Colon (tissue), 2 donors: ENCODE data around the gene CHRD.

Experiments used
- FAIRE-seq: peaks from 2 replicates; lab custom pipeline; 2012; peaks lifted over from hg19 to GRCh38; lab: Jason Lieb, UNC
- donor health status: control.
- donor health status: control.

CHRD gene

DNA sequence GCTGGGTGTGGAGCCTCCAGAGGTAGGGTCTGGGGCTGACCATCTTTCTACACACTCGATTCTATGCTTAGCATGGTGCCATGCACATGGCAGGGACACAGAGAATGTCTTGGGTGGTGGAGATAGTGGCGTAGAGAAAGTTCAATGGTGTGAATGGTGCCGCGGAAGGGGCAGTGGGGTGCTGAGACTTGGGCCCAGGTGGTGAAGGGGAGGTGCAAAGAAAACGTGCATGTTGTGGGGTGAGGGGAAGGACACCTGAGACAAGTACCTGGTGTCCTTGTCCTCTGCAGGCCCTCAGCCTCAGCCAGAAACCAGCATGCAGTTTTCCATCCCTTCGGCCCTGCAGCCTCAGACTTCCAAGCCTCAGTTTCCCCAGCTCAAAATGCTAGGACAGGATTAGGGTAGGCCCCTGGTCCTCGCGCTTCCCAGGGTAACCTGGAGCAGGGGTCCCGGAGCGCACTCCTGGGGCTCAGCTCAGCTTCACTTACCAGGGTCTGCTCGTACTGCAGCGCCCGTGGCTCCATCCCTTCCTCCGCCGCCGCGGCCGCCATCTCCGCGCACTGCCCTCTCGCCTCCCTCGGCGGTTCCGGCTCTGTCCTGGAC lies 18.8 kb upstream of the CHRD start:
- FAIRE-seq = no peak

DNA sequence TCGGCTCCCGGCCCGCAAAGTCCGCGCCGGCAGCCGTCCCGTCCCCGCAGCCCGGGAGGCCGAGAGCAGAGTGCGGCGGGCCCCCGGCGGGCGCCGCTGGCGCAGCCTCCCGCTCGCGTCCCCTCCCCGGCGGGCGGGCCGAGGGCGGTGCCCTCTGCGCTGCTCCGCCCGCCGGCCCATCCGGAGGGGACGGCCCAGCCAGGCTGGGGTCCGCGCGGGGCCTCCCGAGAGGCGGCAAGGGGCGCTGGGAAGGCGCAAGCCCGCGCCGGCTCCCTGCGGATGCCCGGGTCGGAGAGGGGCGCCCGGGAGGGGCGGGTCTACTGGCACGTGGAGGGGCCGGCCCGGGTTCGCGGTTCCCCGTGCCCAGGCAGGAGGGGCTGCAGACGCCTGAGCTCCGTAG lies 18.3 kb upstream of the CHRD start, which contains the start of the genes CLCN2 and POLR2H:
CLCN2 (minus strand) TSS at position 74 of the 400 bp plus-strand sequence. CDS start 126 bp downstream, outside the sequence.
POLR2H (plus strand) TSS at position 179 of the 400 bp plus-strand sequence. CDS start 1,783 bp downstream, outside the sequence.
- FAIRE-seq = no peak

DNA sequence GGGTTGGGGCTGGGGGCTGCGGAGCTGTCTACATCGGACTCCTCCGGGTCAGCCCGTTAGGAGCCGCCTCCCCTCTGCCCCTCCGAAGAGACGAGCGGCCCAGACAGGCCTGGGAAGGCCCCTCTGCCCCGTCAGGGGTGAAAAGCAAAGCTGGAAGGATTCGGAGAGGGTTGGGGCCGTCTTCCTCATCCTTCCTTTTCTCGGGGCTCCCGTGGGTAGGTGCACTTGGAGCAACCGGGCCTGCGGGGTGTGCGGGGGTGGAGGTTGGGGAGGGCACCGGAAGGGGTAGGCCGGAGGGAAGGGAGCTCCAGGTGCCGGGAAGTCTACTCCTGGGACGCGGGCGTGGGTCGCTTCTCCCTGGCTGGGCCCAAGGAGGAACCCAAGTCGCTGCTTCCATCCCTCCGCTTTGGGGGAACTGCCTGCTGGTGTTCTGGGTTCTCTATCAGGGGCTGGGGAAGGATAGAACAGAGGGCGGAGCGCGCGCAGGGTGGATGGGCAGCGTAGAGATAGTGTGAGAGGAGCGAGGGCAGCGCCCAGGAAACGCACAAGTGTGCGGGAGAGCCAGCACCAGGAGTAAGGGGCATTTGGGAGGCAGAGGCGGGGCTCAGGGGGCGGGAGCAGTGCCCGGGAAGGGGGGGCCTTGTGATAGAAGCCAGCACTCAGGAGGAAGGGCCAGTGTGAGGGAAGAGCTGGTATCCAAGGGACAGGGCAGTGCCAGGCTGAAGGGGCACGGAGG lies 17.8 kb upstream of the CHRD start:
- no peak for FAIRE-seq

DNA sequence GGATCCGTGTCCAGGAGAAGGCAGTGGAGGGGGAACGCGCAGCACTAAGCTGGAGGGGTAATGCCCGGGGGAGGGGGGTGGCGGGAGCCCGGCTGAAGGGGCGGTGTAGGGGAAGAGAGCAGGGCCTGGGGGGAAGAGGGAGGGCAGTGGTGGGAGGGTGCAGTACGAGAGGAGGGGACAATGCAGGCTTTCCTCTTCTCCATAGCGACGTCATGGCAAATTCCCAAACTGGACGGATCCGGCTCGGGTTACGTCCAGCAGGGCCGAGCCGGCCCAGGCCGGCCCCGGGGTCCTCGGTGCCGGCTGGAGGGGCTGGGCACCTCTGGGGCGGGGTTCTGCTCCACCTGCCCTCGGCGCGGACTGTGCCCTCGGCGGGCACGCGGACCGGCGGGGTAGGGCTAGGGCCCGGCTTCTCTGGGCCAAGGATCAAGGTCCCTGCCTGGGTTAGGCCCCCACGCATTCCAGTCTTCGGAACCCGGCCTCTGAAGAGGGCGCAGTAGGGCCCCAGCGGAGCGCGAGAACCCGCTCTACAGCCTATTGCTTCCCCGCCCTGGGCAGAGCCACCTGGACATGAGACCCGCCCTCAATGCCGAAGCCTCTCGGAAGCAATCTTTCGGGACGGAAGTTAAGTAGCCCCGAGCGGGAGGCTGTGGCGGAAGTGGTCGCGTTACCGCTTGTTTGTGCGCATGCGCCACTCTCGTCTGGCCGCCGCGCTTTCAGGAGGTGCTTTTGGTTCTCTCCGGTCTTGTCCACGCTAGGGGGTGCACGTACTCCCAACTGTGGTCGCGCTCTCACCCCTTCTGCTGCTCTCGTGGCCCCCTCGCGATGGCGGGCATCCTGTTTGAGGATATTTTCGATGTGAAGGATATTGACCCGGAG lies 16.9 kb upstream of the CHRD start:
- FAIRE-seq = no peak

DNA sequence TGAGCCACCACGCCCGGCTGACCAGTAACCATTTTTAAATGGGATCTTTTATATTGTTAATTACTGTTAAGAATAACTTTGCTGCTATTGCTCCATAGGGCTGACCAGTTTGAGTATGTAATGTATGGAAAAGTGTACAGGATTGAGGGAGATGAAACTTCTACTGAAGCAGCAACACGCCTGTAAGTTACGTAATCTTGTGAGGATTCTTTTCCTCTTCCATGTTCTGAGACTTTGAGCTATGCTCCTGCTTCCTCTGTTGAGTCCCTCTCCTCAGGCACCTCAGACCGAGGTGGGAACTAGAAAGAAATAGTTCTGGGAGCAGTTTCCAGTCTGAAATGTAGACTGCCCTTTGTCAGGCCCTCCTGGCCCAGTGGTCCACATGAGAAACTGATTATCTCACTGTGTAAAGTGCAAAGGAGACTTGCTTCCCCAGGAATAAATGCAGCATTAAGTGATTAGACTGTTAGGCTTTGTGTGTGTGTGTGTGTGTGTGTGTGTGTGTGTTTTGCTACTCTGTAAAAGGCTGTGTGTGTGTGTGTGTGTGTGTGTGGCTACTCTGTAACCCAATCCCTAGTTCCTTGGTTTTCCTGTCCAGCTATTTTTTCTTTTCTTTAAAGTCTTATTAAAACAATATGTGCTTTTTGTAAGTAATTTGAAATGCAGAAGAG lies 13.1 kb upstream of the CHRD start:
- FAIRE-seq = no peak

DNA sequence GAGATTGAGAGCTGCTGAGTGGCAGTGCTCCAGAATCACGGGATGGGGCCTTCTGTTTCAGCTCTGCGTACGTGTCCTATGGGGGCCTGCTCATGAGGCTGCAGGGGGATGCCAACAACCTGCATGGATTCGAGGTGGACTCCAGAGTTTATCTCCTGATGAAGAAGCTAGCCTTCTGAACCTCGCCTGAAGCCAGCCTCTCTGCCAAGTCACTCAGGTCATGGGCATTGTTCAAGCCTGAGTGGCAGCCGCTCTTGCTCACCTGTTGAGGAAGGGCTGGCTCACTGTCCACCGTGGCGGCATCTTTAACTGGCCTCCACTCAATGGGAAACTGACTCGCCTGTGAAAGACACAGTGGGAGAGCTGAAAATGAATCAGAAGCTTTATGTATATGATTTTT lies 11.7 kb upstream of the CHRD start:
- FAIRE-seq = no peak

DNA sequence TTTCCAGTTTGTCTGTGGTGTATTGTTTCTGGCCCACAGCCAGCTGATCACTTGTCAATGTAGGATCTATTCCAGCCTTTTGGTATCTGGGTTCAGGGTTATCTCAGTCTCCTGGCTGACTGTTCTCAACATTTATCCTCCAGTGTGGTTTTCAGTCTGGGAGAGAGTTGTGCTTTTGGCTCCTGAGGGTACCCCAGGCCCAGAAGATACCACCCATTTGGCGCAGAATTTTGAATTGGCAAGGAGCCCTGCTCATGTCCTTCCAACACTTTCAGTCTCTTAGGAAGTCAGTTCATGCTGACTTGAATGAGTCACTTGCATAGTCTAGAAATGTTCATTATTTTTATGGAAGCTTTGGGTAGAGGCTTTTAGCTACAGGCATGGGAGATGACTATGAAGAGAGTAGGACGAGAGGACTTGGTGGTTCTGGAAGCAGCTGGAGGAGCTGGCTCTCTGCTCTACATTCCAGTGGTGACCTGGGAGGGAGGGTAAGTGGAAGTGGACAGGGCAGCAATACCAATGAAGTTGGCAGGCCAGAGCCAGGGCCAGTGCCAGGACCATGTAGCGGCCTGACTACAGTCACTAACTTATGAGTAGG lies 11.2 kb upstream of the CHRD start:
- no peak for FAIRE-seq

DNA sequence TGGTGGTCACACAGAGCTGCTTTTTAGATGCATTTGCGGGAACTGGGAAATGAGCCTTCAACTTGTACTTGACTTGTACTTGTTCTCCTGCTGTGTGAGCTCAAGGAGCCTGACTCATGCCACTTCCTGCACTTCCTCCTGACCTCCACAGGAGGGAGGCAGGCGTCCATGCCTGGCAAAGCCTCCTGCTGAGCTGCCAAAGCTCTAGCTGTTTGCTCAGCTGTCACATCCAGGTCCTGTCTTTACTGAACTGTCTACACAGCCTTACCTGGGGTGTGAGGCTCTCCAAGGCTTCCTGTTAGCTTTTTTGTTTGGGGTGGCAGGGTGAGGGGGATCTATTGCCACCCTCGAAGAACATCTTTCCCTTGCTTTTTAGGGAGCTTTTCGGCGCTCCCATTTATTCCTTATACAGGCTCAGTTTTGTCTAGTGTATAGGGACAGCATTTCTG lies 8.3 kb upstream of the CHRD start:
- no peak for FAIRE-seq

DNA sequence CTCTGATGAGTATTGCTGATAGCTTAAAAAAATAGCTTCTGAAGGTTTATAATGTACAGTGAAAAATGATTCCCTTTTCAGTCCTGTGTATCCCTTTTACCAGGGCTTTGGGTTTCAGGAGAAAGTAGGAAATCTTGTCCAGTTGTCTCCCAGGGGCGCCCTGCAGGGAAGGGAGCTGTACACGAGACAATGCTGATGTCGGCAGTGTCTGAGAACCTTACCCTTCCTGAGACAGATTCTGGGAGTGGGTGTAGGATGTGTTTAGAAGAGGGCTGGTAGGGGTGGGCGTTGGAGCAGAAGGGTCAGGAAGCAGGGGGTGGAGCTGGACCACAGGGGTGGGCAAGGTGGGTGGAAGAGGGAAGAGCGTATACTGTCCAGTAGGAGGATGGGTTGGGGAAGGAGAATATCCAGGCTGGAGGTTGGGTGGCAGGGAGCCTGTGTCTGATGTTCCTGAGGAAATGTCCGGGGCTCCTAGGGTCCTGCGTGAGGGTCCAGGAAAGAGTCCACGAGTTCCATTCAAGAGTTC lies 7.5 kb upstream of the CHRD start:
- FAIRE-seq = no peak

DNA sequence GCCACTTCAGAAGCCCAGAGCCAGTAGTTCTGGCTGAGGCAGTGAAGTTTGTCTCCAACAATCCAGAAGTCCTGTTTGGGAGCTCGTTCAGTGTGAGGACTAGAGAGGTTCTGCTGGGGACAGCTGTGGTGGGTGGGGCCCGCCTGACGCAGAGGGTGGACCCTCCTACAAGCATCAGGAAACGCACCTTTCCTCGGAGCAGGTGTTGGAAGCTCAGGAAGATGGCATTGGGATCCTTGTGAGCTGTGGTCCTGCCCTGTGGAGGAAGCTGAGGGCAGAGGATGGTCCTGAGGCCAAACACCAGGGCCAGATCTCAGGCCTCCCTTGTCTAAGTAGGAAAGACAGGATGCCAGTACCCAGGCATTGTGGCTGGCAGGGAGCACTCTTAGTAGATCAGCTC lies 6.9 kb upstream of the CHRD start:
- no peak for FAIRE-seq

DNA sequence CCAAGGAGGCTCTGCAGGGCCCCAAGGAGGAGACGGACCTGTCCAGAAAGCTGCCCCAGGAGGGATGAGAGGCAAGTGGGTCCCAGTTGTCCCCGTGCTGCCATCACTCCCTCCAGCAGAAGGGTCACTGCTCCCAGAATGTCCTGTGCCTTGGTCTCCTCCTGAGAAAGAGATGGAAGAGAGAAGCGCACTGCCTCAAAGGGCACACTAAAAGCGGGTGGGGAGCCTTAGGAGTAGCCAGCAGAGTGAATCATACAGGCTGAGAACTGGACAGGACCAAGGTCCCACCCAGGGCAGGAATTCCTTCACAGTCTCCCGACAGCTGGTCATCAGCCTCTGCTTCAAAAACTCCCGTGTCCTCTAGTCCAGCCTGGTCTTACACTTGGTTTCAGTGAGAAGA lies 6.4 kb upstream of the CHRD start:
- no peak for FAIRE-seq

DNA sequence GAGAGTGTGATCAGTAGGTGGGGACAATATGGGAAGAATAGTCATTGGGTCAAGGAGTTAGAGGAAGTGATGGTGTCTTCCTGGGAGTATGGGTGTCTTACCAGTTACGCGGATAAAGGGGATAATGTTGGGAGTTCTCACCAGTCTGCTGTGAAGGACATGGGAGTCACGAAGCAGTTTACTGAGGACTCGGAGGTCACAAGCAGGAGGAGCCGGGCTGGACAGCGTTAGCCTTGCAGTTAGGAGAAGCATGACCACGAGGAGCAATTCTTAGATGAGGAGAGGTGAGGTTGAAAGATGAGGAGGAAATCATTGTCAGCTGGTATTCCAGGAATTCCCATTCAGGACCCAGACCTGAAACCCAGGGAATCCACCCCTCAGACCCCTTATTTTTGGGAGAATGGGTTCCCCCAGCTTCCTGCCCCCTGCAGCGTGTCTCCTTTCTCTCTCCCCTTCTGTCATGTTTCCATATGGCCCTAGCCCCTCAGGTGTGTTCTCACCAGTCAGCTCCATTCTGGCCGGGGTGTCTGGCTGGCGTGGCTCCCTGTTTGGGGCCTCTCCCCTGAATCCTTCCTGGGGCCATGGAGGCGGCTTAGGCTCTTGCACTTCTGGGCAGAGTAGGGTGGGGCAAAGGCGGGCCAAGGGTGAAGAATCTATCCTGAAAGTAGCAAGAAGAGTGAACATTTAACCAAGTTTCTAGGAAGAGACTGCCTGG lies 4.0 kb upstream of the CHRD start:
- FAIRE-seq = no peak

DNA sequence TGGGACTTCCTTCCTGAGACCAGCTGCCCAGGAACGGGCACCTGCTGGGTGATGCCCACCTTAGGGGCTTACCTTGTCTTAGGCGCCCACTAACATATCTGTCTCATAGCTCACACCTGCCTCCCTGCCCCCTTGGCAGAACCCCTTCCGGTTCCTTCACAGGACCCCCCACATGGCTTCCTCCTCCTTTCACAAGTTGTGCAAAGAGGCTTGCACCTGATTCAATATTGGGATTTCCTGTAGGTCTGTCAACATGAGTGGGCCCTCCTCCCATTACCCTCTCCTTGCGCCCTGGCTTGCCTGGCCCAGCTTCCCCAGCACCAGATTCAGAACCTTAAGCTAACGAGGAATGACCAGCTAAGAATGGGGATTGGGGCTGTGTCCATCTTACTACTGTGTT lies 2.5 kb upstream of the CHRD start:
- no peak for FAIRE-seq

DNA sequence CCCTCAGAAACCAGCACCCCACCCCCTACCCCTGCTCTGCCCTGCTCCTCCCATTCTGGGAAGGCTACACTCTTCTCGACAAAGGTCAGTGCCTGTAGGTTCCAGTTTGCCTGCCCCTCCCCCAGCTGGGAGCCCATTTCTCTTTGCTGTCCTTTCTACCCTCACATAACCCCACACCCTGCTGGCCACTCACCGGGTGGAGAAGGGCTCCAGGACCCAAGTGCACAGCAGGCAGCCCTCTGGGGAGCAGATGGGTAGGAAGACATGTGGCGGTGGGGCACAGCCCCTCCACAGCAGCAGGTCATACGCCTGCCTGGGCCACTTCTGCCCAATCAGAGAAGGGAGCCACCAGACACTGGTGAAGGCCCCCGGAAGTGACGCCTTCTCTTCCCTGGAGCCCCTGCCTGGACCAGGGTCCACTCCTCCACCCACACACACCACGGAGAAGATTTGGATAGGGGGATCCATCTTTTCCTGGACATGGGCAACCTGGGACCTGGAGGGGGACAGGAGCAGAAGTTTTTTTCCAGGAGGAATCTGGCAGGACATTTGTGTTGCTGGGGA lies 1.9 kb upstream of the CHRD start, which contains the start of gene THPO:
THPO (minus strand) TSS at position 326 of the 564 bp plus-strand sequence. CDS start 1,948 bp downstream, outside the sequence.
- FAIRE-seq = no peak

DNA sequence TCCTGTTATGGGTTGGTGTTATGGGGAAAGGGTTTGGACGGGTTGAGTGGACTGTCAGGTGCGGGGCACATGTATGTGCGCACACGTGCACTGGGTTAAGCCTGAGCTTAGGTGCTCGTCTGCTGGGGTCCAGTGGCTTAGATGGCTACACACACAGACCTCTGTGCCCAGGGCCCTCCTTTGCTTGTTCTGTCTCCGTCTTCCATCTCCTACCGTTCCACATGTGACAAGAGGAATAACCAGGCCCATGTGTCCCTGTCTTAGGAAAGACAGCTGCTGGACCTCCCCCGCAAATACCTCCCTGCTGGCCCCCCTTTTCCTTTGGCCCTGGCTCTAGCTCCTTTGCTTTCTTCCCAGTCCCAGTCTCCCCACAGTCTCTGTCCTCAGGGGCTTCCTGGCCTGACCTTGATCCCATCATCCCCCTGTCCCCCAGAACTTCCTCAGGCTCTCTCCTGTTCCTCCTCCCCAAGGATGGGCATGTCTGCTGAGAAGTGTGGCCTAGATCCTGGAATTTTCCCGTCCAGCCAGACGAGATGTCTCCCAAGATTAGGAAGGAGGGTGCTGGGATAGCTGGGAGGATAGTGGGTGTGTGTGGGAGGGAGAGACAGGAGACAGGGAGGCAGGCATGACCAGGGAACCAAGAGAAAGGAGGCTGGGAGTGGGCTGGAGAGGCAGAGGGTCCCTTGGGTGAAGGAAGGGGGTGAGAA lies 1.1 kb upstream of the CHRD start:
- FAIRE-seq = no peak

DNA sequence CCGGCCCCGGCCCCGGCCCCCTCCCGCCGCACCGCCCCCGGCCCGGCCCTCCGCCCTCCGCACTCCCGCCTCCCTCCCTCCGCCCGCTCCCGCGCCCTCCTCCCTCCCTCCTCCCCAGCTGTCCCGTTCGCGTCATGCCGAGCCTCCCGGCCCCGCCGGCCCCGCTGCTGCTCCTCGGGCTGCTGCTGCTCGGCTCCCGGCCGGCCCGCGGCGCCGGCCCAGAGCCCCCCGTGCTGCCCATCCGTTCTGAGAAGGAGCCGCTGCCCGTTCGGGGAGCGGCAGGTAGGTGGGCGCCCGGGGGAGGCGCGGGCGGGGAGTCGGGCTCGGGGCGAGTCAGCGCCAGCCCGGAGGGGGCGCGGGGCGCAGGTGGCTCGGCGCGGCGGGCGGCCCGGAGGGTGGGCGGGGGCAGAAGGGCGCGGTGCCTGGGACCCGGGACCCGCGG lies 352 bp downstream of the CHRD start:
- FAIRE-seq = no peak

DNA sequence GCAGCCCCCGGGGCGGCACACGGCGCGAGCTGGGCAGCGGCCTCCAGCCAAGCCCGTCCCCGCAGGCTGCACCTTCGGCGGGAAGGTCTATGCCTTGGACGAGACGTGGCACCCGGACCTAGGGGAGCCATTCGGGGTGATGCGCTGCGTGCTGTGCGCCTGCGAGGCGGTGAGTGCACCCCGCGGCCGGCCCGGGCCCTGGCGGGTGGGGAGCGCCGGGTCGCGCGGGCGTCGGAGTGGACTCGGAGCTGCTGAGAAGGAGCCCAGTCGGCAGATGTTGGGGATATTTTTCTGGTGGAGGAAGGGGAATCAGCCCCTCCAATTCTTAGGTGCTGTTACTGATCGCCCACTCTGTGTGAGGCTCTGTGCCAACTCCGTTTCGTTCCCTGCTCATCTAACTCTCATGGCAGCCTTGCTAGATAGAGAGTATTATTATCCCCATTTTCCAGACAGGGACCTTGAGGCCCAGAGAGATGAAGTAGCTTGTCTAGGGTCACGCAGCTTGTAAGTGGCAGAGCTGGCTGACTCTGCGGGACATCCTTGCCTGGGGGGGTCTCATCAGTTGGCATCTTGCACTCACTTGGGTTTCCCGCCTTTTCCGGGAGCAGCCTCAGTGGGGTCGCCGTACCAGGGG lies 890 bp downstream of the CHRD start:
- FAIRE-seq = no peak

DNA sequence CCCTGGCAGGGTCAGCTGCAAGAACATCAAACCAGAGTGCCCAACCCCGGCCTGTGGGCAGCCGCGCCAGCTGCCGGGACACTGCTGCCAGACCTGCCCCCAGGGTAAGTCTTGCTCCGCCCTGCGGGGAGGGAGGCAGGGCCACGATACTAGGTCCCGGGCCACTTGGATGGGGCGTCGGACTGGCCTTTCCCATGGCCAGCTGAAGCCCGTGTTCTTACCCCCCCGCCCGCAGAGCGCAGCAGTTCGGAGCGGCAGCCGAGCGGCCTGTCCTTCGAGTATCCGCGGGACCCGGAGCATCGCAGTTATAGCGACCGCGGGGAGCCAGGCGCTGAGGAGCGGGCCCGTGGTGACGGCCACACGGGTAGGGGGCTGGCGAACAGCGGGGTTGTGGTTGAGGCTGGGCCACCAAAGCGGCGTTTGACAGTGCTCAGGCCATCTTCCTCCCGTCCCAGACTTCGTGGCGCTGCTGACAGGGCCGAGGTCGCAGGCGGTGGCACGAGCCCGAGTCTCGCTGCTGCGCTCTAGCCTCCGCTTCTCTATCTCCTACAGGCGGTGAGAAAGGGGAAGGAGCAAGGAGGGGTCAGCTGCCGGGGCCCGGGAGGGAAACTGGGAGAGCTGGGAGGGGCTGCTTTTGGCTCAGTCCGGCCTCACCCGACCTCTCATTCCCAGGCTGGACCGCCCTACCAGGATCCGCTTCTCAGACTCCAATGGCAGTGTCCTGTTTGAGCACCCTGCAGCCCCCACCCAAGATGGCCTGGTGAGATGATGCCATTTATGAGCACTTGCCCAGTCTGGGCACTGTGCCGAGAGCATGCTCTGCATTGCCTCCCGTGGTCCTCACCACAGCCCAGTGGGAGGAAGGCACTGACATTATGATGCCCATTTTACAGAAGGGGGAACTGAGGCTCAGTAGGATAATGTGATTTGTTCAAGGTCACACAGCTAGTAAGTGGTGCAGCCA lies 1.7 kb downstream of the CHRD start:
- FAIRE-seq = no peak
